ENCODE results near the gene SLC2A9. TPM values are rescaled to one million over a fixed set of nuclear protein-coding genes. Genes with fewer than 3 reads are reported as not detected.

SLC2A9 gene
- total and polyA plus RNA-seq, 8 donors: 1.2 to 5.7 (median 2.4) TPM

DNA sequence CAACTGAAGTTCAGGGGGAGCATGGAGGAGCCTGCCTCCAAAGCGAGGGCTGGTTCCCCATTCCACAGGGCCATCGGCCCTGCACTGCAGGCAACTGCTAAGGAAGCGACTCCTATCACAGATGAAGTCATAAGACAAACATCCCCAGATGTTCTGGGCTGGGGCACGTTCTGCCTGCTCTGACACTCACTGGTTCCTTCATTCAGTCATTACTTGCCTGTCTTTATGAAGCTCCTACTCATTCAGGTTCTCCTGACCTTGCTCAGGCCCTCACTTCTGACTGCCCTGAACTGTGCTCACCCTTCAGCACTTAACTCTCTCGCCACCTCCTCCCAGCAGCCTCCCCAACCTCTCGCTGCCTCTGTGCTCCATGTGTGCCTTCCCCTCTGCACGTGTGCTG lies 2.5 kb upstream of the SLC2A9 start:
- no peaks in the 10 kb centered on the region for H3K36me3 ChIP-seq
- DNase-seq: no peak
- WGBS, 2 donors: 50 to 68% methylated on average over 7 of the region's 7 CpGs
- no peaks in the 10 kb centered on the region for H3K4me1 ChIP-seq
- intact Hi-C loops (cut with DNase I): no loop called here
- TF ChIP-seq, protein P1, sequence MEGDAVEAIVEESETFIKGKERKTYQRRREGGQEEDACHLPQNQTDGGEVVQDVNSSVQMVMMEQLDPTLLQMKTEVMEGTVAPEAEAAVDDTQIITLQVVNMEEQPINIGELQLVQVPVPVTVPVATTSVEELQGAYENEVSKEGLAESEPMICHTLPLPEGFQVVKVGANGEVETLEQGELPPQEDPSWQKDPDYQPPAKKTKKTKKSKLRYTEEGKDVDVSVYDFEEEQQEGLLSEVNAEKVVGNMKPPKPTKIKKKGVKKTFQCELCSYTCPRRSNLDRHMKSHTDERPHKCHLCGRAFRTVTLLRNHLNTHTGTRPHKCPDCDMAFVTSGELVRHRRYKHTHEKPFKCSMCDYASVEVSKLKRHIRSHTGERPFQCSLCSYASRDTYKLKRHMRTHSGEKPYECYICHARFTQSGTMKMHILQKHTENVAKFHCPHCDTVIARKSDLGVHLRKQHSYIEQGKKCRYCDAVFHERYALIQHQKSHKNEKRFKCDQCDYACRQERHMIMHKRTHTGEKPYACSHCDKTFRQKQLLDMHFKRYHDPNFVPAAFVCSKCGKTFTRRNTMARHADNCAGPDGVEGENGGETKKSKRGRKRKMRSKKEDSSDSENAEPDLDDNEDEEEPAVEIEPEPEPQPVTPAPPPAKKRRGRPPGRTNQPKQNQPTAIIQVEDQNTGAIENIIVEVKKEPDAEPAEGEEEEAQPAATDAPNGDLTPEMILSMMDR (IDR thresholded peaks at IDR 0.05): no peak
- H3K27ac ChIP-seq: peak overlapping the region in 2 of 4 donors; percentile 12 to 48
- no peak for FAIRE-seq
- no peak for ATAC-seq
- H3K27me3 ChIP-seq: no peaks in the 10 kb centered on the region
- no peaks in the 10 kb centered on the region for H3K9me3 ChIP-seq
- no peak overlapping the region for H3K4me3 ChIP-seq

- intact Hi-C loops (cut with DNase I): no loop called here
- Histone ChIP-seq H3K27me3 (no peaks in the 10 kb centered on the region), H3K4me3 (no peak overlapping the region), H3K27ac (no peak overlapping the region), H3K9me3 (no peaks in the 10 kb centered on the region), H3K4me1 (no peaks in the 10 kb centered on the region), H3K36me3 (no peaks in the 10 kb centered on the region)
- DNase-seq: no peak
- no peak for ATAC-seq
- FAIRE-seq: no peak
- TF ChIP-seq, protein P1 (IDR thresholded peaks at IDR 0.05): no peak
- 82 to 90% methylated on average over 5 of the region's 5 CpGs for WGBS, 2 donors
These were observed 1.7 kb upstream of the SLC2A9 start for GRCh38 chr4:10023050-10023419.

DNA sequence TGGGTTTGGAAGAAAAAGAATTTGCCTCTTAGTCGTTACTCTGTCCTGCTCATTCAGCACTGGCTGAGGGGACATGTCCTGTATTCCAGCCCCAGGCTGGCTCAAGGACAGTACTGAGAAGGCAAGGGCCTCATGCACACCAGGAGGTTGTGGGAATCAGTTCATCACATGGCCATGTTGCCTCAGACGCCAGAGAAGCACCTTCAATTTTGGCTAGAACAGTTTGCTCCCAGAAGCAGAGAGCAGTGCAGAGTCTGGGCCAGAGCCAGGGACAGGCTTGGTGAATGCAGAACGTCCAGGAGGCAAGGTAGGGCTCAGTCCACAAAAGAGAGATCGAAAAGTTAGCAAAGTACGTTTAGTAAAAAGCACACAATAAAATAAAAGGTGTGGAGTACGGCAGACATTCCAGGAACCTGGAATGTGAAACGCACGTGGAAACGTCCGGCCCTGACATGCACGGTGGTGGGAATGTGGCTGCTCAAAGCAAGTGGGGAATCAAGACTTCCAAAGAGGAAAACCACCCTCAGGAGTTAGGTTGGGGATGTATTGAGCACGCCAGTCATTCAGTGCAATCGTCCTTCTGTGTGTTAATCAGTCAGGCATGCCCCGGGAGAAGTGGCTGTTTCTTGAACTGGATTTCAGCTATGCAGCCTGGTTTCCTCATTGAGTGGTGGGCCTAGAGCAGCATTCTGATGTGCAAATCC lies 1.2 kb upstream of the SLC2A9 start:
- no peak for FAIRE-seq
- WGBS, 2 donors: 55 to 71% methylated on average over 14 of the region's 14 CpGs
- Histone ChIP-seq H3K9me3 (no peaks in the 10 kb centered on the region), H3K36me3 (no peaks in the 10 kb centered on the region), H3K27me3 (no peaks in the 10 kb centered on the region), H3K4me1 (no peaks in the 10 kb centered on the region), H3K27ac (peak overlapping the region in 1 of 4 donors; percentile 24), H3K4me3 (no peak overlapping the region)
- DNase-seq: no peak
- ATAC-seq: no peak
- TF ChIP-seq, protein P1 (IDR thresholded peaks at IDR 0.05): no peak
- intact Hi-C loops (cut with DNase I): no loop called here

- Histone ChIP-seq H3K27me3 (no peaks in the 10 kb centered on the region), H3K4me1 (no peaks in the 10 kb centered on the region), H3K27ac (peak overlapping the region in 1 of 4 donors; percentile 24), H3K36me3 (no peaks in the 10 kb centered on the region), H3K9me3 (no peaks in the 10 kb centered on the region), H3K4me3 (no peak overlapping the region)
- no peak for DNase-seq
- intact Hi-C loops (cut with DNase I): no loop called here
- WGBS, 2 donors: 72 to 85% methylated on average over 5 of the region's 5 CpGs
- TF ChIP-seq, protein P1 (IDR thresholded peaks at IDR 0.05): no peak
- no peak for ATAC-seq
- FAIRE-seq: no peak
These were observed 341 bp upstream of the SLC2A9 start for GRCh38 chr4:10021653-10022023.

DNA sequence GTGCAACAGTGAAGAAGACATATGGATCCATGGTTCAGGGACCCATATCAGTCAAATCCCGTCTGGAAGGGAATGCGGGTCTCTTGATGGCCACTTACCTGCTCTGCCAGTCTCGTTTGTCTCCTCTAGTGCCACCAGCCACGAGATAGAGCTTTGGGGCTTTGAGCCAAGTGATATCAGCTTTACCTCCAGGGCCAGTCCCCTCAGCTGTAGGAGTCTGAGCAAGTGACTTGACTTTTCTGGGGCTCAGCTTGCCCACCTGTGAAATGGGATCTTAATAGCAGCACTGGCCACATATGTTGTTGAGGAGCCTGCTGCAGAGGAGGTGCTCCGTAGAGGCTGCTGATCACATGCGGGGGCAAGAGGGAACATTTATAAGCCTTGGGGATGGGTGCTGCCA lies 1.2 kb downstream of the SLC2A9 start:
- ATAC-seq (no peak), FAIRE-seq (no peak), DNase-seq (no peak)
- TF ChIP-seq, protein P1 (IDR thresholded peaks at IDR 0.05): no peak
- 55 to 56% methylated on average over 6 of the region's 6 CpGs for WGBS, 2 donors
- H3K27ac ChIP-seq: no peak overlapping the region
- intact Hi-C loops (cut with DNase I): no loop called here
- H3K27me3 ChIP-seq: no peaks in the 10 kb centered on the region
- no peaks in the 10 kb centered on the region for H3K36me3 ChIP-seq
- no peaks in the 10 kb centered on the region for H3K9me3 ChIP-seq
- no peaks in the 10 kb centered on the region for H3K4me1 ChIP-seq
- H3K4me3 ChIP-seq: no peak overlapping the region

Measured in pancreas (tissue), 10 donors.